HG03064 (cell line): ENCODE measurements around the gene ACER3.

Source experiments
- ATAC-seq: cut with Tn5 transposase; IDR thresholded peaks from one replicate; pipeline ENCODE4 v1.9.1; 2021; ENCODE audit warnings: low read depth; ENCODE audit not compliant: unreplicated experiment

Gene ACER3

GRCh38 chr11:77069969-77070582 is 209.4 kb downstream of the ACER3 start:
- no peak for ATAC-seq

GRCh38 chr11:77071077-77071476 is 210.4 kb downstream of the ACER3 start:
- ATAC-seq = no peak

GRCh38 chr11:77071671-77072605 is 211.2 kb downstream of the ACER3 start:
- ATAC-seq = no peak

GRCh38 chr11:77072851-77073327 is 212.2 kb downstream of the ACER3 start:
- ATAC-seq = no peak

- ATAC-seq = no peak
These were observed 212.7 kb downstream of the ACER3 start for GRCh38 chr11:77073328-77074001.

GRCh38 chr11:77074205-77074604 is 213.5 kb downstream of the ACER3 start:
- ATAC-seq = no peak

- ATAC-seq = no peak
These were observed 214.0 kb downstream of the ACER3 start for GRCh38 chr11:77074626-77075221.

GRCh38 chr11:77075425-77075905 is 214.7 kb downstream of the ACER3 start:
- ATAC-seq = no peak
